ENCODE data around the gene CHN1.
A peak's percentile ranks its signal among the peaks of the same experiment; 100 is the strongest.

CHN1 gene

DNA sequence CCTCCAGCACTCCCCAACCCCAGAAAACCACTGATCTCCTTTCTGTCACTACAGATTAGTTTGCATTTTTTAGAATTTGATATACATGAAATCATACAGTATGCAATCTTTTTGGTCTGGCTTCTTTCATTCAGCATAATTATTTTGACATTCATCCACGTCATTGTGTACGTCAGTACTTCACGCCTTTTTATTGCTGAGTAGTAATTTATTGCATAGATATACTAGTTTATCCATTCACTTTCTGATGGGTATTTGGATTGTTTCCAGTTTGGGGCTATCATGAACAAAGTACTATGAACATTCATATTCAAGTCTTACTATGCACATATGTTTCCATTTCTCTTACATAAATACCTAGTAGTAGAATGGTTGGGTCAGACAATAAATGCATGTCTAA is 20.1 kb upstream of the CHN1 start:
- no peak for DNase-seq (ENCODE audit: low read depth)
- TF ChIP-seq, protein P1, sequence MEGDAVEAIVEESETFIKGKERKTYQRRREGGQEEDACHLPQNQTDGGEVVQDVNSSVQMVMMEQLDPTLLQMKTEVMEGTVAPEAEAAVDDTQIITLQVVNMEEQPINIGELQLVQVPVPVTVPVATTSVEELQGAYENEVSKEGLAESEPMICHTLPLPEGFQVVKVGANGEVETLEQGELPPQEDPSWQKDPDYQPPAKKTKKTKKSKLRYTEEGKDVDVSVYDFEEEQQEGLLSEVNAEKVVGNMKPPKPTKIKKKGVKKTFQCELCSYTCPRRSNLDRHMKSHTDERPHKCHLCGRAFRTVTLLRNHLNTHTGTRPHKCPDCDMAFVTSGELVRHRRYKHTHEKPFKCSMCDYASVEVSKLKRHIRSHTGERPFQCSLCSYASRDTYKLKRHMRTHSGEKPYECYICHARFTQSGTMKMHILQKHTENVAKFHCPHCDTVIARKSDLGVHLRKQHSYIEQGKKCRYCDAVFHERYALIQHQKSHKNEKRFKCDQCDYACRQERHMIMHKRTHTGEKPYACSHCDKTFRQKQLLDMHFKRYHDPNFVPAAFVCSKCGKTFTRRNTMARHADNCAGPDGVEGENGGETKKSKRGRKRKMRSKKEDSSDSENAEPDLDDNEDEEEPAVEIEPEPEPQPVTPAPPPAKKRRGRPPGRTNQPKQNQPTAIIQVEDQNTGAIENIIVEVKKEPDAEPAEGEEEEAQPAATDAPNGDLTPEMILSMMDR (conservative IDR thresholded peaks at IDR 0.05; ENCODE audit: low read length): no peak
- no peak overlapping the region for H3K4me3 ChIP-seq (ENCODE audit: low read length)

DNA sequence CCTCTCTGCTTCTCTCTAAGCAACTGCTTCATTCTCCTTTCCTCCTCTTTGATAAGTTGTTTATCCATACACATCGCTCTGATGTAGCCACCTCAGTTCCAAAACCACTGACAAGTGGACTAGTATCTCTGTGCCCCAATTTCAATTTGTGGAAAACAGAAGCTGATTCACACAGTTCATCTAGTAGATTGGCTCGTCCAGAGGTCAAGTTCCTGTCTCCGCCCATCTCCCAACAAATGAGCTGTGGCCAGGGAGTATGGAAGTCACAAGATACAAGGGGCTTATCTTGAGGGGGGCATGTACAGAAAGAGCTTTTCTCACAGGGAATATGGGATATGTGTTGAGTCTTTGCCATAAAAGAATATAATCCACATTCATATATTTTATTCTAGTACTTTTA is 17.7 kb upstream of the CHN1 start:
- TF ChIP-seq, protein P1 (conservative IDR thresholded peaks at IDR 0.05; ENCODE audit: low read length): no peak
- H3K4me3 ChIP-seq (ENCODE audit: low read length): no peak overlapping the region
- no peak for DNase-seq (ENCODE audit: low read depth)

DNA sequence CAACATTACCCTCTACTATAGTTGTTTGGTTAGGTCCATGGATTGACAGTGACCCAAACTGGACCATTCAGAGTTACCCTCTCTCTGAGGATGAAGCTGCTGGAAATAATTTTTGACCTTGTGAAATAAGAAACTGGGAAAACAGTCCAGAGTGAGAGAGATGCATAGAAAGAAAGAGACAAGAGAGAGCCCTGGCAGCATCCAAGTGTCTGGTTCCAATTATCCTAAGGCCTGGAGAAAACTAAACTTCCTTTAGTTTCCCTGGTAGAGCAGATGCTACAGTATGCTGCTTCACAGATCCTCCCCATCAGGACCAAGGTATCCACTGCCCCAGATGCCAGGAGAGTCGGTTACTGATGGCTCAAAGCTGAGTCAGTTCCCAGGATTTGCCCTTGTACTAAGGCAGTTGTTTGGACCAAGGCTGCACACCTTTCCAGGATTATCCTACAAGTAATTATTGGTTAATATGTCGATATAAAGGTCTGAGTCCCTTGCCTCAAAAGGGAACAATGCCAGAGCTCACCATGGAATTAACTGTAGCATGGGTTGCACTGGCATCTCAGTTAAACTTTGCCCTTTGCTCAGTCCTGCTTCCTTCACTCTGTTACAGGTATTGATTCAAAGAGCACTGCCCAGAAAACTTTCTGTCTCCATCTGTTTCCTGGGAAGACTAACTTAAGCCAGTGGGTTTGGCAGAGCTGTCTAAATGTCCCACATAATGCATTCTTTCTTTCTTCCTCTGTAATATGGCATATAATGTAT is 14.6 kb upstream of the CHN1 start:
- TF ChIP-seq, protein P1 (conservative IDR thresholded peaks at IDR 0.05; ENCODE audit: low read length): no peak
- peak; percentile 9 for DNase-seq (ENCODE audit: low read depth)
- no peak overlapping the region for H3K4me3 ChIP-seq (ENCODE audit: low read length)

DNA sequence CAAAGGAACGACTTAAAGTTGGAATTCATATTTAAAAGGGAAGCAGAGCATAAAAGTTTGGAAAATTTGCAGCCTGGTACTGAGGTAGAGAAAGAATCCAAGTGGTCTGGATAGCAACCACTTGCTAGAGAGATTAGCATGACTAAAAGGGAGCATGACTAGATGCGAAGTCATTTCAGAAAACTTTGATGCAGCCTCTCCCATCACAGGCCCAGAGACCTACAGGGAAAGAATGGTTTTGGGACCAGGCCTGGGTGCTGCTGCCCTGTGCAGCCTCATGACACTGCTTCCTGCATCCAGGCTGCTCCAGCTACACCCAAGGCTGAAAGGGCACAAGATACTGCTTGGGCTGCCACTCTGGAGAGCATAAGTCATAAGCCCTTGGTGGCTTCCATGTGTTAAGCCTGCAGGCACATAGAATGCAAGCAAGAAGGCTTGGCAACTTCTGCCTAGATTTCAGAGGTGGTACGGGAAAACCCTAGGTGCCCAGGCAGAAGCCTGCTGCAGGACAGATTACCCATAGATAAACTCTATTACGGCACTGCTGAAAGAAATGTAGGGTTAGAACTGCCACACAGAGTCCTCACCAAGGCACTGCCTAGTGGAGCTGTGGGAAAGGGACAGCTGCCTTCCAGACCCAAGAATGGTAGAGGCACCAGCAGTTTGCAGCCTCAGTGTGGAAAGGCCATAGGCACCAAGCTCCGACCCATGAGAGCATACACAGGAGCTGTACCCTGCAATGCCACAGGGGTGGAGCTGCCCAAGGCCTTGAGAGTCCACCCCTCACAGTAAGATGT is 12.6 kb upstream of the CHN1 start:
- peak; percentile 6 for DNase-seq (ENCODE audit: low read depth)
- TF ChIP-seq, protein P1 (conservative IDR thresholded peaks at IDR 0.05; ENCODE audit: low read length): no peak
- H3K4me3 ChIP-seq (ENCODE audit: low read length): no peak overlapping the region

DNA sequence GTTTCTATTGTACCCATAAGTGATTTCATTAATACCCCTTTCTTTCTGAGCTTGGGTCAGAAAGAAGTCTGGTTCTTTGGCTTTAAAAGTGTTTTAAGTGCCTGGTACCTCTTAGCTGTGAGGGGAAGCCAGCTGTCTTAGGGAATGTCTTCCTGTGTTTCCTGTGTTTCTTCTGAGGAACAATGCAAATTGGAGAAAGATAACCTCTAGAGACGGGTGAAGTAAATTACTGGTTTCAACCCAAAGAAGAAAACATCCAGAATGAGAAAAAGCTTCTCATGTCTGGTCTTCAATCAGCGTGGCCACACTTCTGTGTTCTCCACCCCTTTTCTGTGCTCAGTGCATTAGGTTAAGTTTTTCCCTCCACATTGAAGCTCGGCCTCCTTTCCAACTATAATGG is 10.2 kb upstream of the CHN1 start:
- TF ChIP-seq, protein P1 (conservative IDR thresholded peaks at IDR 0.05; ENCODE audit: low read length): no peak
- no peak for DNase-seq (ENCODE audit: low read depth)
- H3K4me3 ChIP-seq (ENCODE audit: low read length): no peak overlapping the region

DNA sequence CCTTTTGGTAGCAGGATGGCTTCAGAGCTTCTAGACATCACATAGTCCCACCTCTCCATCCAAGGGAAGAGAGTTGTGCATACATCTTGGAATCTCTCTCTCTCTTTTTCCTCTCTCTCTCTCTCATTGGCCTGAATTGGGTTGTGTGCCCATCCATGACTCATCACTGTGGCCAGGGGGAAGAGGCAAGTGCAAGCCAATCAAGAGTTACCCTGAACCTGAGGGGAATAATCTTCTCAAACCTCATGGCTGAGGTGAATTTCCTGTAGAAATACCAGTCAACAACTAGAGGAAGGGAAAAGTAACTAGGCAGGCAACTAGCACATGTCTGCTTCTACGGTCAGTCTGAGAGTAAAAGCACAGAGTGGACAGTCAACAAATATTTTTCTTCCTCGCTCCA is 7.3 kb upstream of the CHN1 start:
- no peak for DNase-seq (ENCODE audit: low read depth)
- TF ChIP-seq, protein P1 (conservative IDR thresholded peaks at IDR 0.05; ENCODE audit: low read length): no peak
- no peak overlapping the region for H3K4me3 ChIP-seq (ENCODE audit: low read length)

DNA sequence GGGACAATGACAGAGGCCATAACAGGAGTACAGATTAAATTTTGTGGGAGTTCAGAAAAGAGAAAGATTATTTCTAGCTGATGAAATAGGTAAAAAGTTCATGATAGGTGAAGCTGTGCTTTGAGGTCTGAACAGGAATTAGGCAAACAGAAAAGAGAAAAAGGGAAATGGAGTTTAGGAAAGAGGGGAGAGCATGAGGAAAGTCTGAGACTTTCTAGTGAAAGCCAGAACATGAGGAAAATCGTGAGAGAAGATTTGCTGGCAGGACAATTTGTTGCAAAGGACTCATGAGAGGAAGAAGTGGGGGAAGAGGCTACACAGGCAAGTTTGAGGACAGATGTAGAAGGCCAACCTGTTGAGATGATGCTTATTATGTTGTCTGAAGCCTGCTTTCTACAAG is 6.3 kb upstream of the CHN1 start:
- H3K4me3 ChIP-seq (ENCODE audit: low read length): no peak overlapping the region
- TF ChIP-seq, protein P1 (conservative IDR thresholded peaks at IDR 0.05; ENCODE audit: low read length): no peak
- DNase-seq (ENCODE audit: low read depth): no peak
